Memory B cell (primary cell): ENCODE results near the gene KCNJ13.

ENCODE experiments used
- ATAC-seq: fragments of 150-1000 bp; cut with Tn5 transposase; 2 replicates; pipeline ENCODE4 v1.10.0; 2021; ENCODE audit warnings: low read depth, mild to moderate bottlenecking, moderate library complexity
- DNase-seq, 2 donors: peaks; one replicate each; pipeline ENCODE4 v3.0.0; 2022; ENCODE audit warnings: low spot score in 2 of 2
- H3K27ac Mint-ChIP-seq: one replicate; pipeline ENCODE4 v1.8.0; 2022; ENCODE audit warnings: mild to moderate bottlenecking, moderate library complexity, mixed read lengths
- H3K27me3 Mint-ChIP-seq: one replicate; pipeline ENCODE4 v1.8.0; 2022; ENCODE audit warnings: mixed read lengths
- H3K36me3 Mint-ChIP-seq: one replicate; pipeline ENCODE4 v1.8.0; 2022; ENCODE audit warnings: mild to moderate bottlenecking, mixed read lengths
- H3K4me1 Mint-ChIP-seq: one replicate; pipeline ENCODE4 v1.8.0; 2022; ENCODE audit warnings: mixed read lengths
- H3K4me3 Mint-ChIP-seq: one replicate; pipeline ENCODE4 v1.8.0; 2022; ENCODE audit warnings: mild to moderate bottlenecking, moderate library complexity, mixed read lengths
- H3K9me3 Mint-ChIP-seq: one replicate; pipeline ENCODE4 v1.8.0; 2022; ENCODE audit warnings: mixed read lengths

The KCNJ13 gene

DNA sequence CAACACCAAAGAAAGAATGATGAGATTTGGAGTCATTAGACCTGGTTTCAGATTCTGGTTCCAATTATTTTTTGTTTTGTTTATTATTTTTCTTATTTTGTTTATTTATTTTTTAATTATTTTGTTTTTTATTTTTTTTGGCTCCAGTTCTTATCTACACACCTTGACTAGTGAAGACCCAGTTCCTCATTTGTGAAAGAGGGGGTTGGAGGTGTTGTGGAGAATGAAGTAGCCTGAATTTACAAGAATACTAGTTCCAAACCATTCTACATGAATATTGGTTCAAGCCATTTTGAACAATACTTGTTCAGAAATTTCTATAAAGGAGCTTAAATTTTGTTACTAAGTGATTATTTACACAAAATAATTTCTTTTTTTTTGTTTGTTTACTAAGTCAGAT is 6.9 kb upstream of the KCNJ13 start:
- H3K36me3 Mint-ChIP-seq = peaks cover 8% of the 10 kb centered on the region
- no peak for ATAC-seq
- H3K4me3 Mint-ChIP-seq = no peak overlapping the region
- DNase-seq = no peak
- no peaks in the 10 kb centered on the region for H3K27me3 Mint-ChIP-seq
- peaks cover 5% of the 10 kb centered on the region for H3K4me1 Mint-ChIP-seq
- no peak overlapping the region for H3K27ac Mint-ChIP-seq
- H3K9me3 Mint-ChIP-seq = no peaks in the 10 kb centered on the region

GRCh38 chr2:232781765-232782164 is 5.4 kb upstream of the KCNJ13 start:
- Mint-ChIP-seq H3K36me3 (peaks cover 4% of the 10 kb centered on the region), H3K4me1 (peaks cover 3% of the 10 kb centered on the region), H3K4me3 (no peak overlapping the region), H3K27me3 (no peaks in the 10 kb centered on the region), H3K27ac (no peak overlapping the region), H3K9me3 (no peaks in the 10 kb centered on the region)
- ATAC-seq = no peak
- no peak for DNase-seq

DNA sequence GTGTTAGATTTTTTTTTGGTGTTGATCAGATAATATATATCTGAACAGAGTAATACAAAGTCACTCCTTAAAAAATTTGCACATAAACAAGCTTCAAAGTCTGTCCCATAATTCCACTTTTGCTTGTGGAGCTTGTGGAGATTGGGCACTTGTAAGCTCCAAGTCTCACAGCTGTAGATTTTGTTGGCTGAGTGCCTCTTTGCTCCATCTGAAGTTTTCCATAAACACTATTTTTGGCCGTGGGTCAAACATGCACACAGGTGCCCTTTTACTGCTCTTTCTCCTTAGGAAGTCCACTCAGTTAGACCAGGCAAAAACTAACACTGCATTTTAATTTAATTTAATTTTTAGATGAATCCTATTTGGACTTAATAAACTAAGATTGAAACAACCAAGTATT is 3.6 kb upstream of the KCNJ13 start:
- H3K4me1 Mint-ChIP-seq = peaks cover 3% of the 10 kb centered on the region
- no peak for DNase-seq
- no peak overlapping the region for H3K27ac Mint-ChIP-seq
- H3K4me3 Mint-ChIP-seq = no peak overlapping the region
- no peaks in the 10 kb centered on the region for H3K9me3 Mint-ChIP-seq
- peaks cover 4% of the 10 kb centered on the region for H3K36me3 Mint-ChIP-seq
- no peak for ATAC-seq
- H3K27me3 Mint-ChIP-seq = no peaks in the 10 kb centered on the region

GRCh38 chr2:232779465-232779864 is 3.1 kb upstream of the KCNJ13 start:
- ATAC-seq = no peak
- no peak for DNase-seq
- H3K4me1 Mint-ChIP-seq = peaks cover 3% of the 10 kb centered on the region
- no peak overlapping the region for H3K4me3 Mint-ChIP-seq
- no peaks in the 10 kb centered on the region for H3K9me3 Mint-ChIP-seq
- peak overlapping the region; percentile 74 for H3K27ac Mint-ChIP-seq
- peaks cover 4% of the 10 kb centered on the region for H3K36me3 Mint-ChIP-seq
- H3K27me3 Mint-ChIP-seq = no peaks in the 10 kb centered on the region

- Mint-ChIP-seq H3K36me3 (peaks cover 7% of the 10 kb centered on the region), H3K9me3 (no peaks in the 10 kb centered on the region), H3K4me1 (peaks cover 8% of the 10 kb centered on the region), H3K27me3 (no peaks in the 10 kb centered on the region), H3K27ac (no peak overlapping the region), H3K4me3 (no peak overlapping the region)
- DNase-seq (no peak), ATAC-seq (no peak)
Observed at GRCh38 chr2:232777276-232777675, 911 bp upstream of the KCNJ13 start.

DNA sequence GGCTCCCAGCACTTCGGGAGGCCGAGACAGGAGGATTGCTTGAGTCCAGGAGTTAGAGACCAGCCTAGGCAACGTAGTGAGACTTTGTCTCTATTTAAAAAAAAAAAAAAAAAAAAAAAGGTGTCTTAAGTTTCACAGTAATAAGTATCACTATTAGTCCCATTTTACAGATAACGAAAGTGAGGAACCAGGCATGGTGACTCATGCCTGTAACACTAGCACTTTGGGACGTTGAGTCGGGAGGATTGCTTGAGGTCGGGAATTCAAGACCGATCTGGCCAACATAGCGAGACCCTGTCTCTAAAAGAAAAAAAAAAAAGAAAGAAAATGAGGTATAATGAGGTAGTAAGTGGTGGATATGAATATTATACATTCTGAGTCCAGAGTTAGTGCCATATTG is 2.5 kb downstream of the KCNJ13 start:
- Mint-ChIP-seq H3K27ac (peak overlapping the region; percentile 37), H3K9me3 (no peaks in the 10 kb centered on the region), H3K36me3 (peaks cover 10% of the 10 kb centered on the region), H3K27me3 (no peaks in the 10 kb centered on the region), H3K4me1 (peaks cover 14% of the 10 kb centered on the region), H3K4me3 (no peak overlapping the region)
- no peak for ATAC-seq
- DNase-seq = no peak

- Mint-ChIP-seq H3K9me3 (no peaks in the 10 kb centered on the region), H3K36me3 (peaks cover 13% of the 10 kb centered on the region), H3K27ac (peak overlapping the region; percentile 70), H3K4me3 (no peak overlapping the region), H3K27me3 (no peaks in the 10 kb centered on the region), H3K4me1 (peaks cover 12% of the 10 kb centered on the region)
- ATAC-seq (peak; percentile 56), DNase-seq (no peak)
Observed at GRCh38 chr2:232772531-232772930, 3.8 kb downstream of the KCNJ13 start.

GRCh38 chr2:232771870-232772269 is 4.5 kb downstream of the KCNJ13 start:
- Mint-ChIP-seq H3K27ac (peak overlapping the region; percentile 18), H3K27me3 (no peaks in the 10 kb centered on the region), H3K36me3 (peaks cover 13% of the 10 kb centered on the region), H3K4me3 (no peak overlapping the region), H3K4me1 (peaks cover 12% of the 10 kb centered on the region), H3K9me3 (no peaks in the 10 kb centered on the region)
- no peak for ATAC-seq
- no peak for DNase-seq

DNA sequence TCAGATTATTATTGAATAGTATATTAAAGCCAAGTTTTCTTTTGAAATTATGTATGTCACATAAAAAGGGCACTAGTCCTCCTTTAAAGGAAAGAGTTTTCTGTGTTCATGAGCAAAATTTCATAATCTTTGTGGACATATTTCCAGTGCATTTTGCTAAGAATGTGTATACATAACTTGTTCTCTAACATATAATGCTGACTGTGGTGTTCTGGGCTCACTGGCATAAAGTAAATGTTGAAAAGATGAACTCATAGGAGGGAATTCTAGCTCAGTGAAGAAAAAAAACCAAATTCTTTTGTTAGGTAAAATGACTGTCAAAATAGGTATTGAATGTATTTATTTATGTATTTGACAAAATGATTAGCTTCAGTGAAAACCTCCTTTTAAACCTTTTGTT is 6.2 kb downstream of the KCNJ13 start:
- ATAC-seq (no peak), DNase-seq (no peak)
- H3K4me1 Mint-ChIP-seq = peaks cover 12% of the 10 kb centered on the region
- H3K27ac Mint-ChIP-seq = no peak overlapping the region
- H3K9me3 Mint-ChIP-seq = no peaks in the 10 kb centered on the region
- H3K4me3 Mint-ChIP-seq = no peak overlapping the region
- H3K27me3 Mint-ChIP-seq = no peaks in the 10 kb centered on the region
- peaks cover 18% of the 10 kb centered on the region for H3K36me3 Mint-ChIP-seq

- peaks cover 24% of the 10 kb centered on the region for H3K36me3 Mint-ChIP-seq
- no peak overlapping the region for H3K27ac Mint-ChIP-seq
- ATAC-seq = no peak
- no peak overlapping the region for H3K4me3 Mint-ChIP-seq
- peaks cover 12% of the 10 kb centered on the region for H3K4me1 Mint-ChIP-seq
- H3K27me3 Mint-ChIP-seq = no peaks in the 10 kb centered on the region
- no peak for DNase-seq
- H3K9me3 Mint-ChIP-seq = no peaks in the 10 kb centered on the region
Observed at GRCh38 chr2:232767866-232768265, 8.5 kb downstream of the KCNJ13 start.

- no peak overlapping the region for H3K4me3 Mint-ChIP-seq
- ATAC-seq = peak; percentile 52
- H3K36me3 Mint-ChIP-seq = peaks cover 22% of the 10 kb centered on the region
- H3K9me3 Mint-ChIP-seq = no peaks in the 10 kb centered on the region
- H3K27ac Mint-ChIP-seq = no peak overlapping the region
- no peaks in the 10 kb centered on the region for H3K4me1 Mint-ChIP-seq
- no peaks in the 10 kb centered on the region for H3K27me3 Mint-ChIP-seq
- peak in 1 of 2 donors; percentile 23 for DNase-seq
Observed at GRCh38 chr2:232761301-232761907, 15.0 kb downstream of the KCNJ13 start.

DNA sequence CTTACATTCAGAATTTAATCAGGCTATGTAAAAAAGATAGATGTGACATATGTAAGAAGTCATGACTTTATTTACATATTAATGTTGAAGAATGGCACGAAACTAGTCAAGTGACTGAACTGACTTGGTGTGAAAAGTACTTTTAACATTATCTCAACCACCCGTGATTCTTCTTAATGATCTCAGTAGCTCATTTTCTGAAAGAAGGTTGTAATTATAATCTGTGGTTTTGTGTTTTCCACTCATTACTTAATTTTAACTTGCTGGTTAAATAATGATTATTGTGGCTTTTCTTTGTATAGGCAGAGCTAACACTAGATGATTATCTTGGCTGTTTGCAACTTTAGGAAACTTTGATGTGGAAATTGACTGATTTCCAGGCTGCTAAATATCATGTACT is 18.5 kb downstream of the KCNJ13 start:
- no peak overlapping the region for H3K27ac Mint-ChIP-seq

GRCh38 chr2:232750135-232750671 is 26.2 kb downstream of the KCNJ13 start:
- Mint-ChIP-seq H3K9me3 (no peaks in the 10 kb centered on the region), H3K4me3 (no peak overlapping the region), H3K36me3 (peaks cover 23% of the 10 kb centered on the region), H3K27ac (no peak overlapping the region), H3K4me1 (no peaks in the 10 kb centered on the region), H3K27me3 (no peaks in the 10 kb centered on the region)
- no peak for DNase-seq
- ATAC-seq = no peak

More for the DNA sequence above, 18.5 kb downstream of the KCNJ13 start:
- ATAC-seq = no peak
- no peaks in the 10 kb centered on the region for H3K9me3 Mint-ChIP-seq
- H3K27me3 Mint-ChIP-seq = no peaks in the 10 kb centered on the region
- H3K4me1 Mint-ChIP-seq = no peaks in the 10 kb centered on the region
- peaks cover 15% of the 10 kb centered on the region for H3K36me3 Mint-ChIP-seq
- no peak for DNase-seq
- H3K4me3 Mint-ChIP-seq = no peak overlapping the region

GRCh38 chr2:232749331-232749730 is 27.0 kb downstream of the KCNJ13 start:
- Mint-ChIP-seq H3K36me3 (peaks cover 23% of the 10 kb centered on the region), H3K27me3 (no peaks in the 10 kb centered on the region), H3K4me3 (no peak overlapping the region), H3K4me1 (no peaks in the 10 kb centered on the region), H3K27ac (peak overlapping the region; percentile 29), H3K9me3 (no peaks in the 10 kb centered on the region)
- ATAC-seq = no peak
- no peak for DNase-seq

DNA sequence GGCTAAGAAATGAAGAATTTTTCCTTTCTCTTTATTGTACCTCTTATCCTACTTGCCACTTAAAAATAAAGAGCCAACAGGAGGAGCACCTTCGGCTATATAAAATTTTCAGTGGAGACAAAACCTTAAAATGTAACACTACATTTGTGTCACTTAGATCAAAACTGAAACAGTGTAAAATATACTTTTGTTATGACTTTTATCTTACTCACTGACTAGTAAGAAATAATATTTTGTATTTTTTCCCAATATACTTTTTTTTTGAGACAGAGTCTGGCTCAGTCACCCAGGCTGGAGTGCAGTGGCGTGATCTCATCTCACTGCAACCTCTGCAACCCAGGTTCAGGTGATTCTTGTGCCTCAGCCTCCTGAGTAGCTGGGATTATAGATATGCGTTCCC is 28.3 kb downstream of the KCNJ13 start:
- DNase-seq (no peak), ATAC-seq (no peak)
- peak overlapping the region; percentile 62 for H3K27ac Mint-ChIP-seq
- H3K27me3 Mint-ChIP-seq = no peaks in the 10 kb centered on the region
- no peaks in the 10 kb centered on the region for H3K4me1 Mint-ChIP-seq
- peaks cover 27% of the 10 kb centered on the region for H3K36me3 Mint-ChIP-seq
- H3K4me3 Mint-ChIP-seq = no peak overlapping the region
- H3K9me3 Mint-ChIP-seq = no peaks in the 10 kb centered on the region
